Stimulated activated CD4-positive, alpha-beta T cell treated with anti-CD3 and anti-CD28 coated beads, Interleukin-15, amount 100 ng/mL, for 24 hours (primary cell): ENCODE data around the gene FSCB.
"Not testable (repeated sequence)": the region's sequence is repeated elsewhere in the genome, so short reads cannot be mapped to it uniquely, and the experiment has no call there.

Experiments
- DNase-seq: peaks from one replicate; pipeline ENCODE4 v3.0.0-alpha.2; 2020

FSCB gene, protein sequence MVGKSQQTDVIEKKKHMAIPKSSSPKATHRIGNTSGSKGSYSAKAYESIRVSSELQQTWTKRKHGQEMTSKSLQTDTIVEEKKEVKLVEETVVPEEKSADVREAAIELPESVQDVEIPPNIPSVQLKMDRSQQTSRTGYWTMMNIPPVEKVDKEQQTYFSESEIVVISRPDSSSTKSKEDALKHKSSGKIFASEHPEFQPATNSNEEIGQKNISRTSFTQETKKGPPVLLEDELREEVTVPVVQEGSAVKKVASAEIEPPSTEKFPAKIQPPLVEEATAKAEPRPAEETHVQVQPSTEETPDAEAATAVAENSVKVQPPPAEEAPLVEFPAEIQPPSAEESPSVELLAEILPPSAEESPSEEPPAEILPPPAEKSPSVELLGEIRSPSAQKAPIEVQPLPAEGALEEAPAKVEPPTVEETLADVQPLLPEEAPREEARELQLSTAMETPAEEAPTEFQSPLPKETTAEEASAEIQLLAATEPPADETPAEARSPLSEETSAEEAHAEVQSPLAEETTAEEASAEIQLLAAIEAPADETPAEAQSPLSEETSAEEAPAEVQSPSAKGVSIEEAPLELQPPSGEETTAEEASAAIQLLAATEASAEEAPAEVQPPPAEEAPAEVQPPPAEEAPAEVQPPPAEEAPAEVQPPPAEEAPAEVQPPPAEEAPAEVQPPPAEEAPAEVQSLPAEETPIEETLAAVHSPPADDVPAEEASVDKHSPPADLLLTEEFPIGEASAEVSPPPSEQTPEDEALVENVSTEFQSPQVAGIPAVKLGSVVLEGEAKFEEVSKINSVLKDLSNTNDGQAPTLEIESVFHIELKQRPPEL

DNA sequence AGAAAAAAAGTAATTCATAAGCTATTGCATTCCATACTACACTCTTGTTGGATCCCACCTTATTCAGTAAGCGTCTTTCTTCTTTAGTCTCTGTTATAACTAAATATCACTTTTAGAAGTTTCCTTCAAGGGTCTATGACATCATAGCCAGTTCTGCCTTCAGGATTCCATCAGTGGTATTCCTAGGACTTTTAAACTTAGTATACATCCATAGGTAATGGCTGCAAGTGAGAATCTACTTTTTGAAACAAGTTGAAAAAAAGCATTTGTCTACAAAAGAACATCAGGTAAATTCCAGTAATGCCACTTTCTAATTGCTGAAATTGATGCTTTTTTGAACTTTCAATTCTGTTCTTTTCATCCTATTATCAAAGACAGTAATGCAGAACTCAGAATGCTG lies at the start of gene FSCB:
Gene FSCB (minus strand): TSS at position 101 of the 400 bp plus-strand sequence. CDS start 296 bp downstream, outside the sequence.
- no peak for DNase-seq

- no peak for DNase-seq
Observed at GRCh38 chr14:44531658-44532057, 24.6 kb upstream of the FSCB start.

- DNase-seq: no peak
Observed at GRCh38 chr14:44530475-44530874, 23.4 kb upstream of the FSCB start.

DNA sequence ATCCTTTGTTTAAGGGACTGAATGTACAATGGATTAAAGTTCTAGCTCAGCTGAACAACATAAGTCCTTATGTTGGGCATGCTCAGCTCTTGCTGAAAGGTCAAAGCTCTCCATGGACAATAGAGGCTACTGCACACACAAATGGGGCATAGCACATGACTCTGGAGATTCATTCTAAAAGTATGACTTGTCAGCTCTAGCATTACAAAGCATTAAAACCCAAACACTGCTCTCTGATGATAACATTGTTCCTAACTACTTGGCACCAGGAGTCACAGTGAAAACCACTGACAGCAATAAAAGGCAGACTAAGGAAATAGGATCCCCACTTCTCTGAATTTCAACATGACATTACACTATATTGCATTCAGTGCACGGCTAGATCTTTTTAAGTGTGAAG lies 21.9 kb upstream of the FSCB start:
- no peak for DNase-seq

DNA sequence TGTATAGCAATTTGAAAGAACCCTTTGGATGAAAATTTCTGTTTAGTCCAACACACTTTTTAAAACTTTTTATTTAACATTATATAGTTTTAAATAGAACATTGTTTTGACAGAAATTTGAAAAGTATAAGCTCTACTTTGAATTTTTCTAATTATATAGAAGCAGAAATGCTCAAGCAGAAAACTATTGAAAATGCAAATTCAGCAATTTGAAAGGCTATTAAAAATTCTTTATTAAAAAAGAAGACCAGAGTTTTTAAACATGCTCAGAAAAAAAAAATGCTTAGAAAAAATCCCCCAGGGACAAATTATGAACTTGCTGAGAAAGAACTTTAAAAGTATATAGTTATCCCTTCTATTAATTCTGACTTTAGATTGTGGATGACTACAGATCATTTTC lies 21.1 kb upstream of the FSCB start:
- DNase-seq: no peak

GRCh38 chr14:44525237-44525636 lies 18.2 kb upstream of the FSCB start:
- no peak for DNase-seq

DNA sequence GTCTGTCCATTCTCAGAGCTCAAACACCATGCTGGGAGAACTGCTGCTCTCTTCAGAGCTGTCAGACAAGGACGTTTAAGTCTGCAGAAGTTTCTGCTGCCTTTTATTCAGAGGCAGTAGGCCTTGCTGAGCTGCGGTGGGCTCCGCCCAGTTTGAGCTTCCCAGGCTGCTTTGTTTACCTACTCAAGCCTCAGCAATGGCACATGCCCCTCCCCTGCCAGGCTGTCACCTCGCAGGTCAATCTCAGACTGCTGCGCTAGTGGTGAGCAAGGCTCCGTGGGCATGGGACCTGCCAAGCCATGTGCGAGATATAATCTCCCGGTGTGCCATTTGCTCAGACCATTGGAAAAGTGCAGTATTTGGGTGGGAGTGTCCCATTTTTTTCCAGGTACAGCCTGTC lies 8.6 kb upstream of the FSCB start:
- not testable (repeated sequence) for DNase-seq

- no peak for DNase-seq
Observed at GRCh38 chr14:44508834-44509233, 1.8 kb upstream of the FSCB start.

DNA sequence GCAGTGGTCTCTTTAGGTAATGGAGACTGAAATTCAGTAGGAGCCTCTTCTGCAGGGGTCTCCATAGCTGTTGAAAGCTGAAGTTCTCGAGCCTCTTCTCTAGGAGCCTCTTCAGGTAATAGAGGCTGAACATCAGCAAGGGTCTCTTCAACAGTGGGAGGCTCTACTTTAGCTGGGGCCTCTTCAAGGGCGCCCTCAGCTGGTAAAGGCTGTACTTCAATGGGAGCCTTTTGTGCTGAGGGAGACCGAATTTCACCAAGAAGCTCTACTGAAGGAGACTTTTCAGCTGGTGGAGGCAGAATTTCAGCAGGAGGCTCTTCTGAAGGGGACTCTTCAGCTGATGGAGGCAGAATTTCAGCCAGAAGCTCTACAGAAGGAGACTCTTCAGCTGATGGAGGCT lies 1.5 kb downstream of the FSCB start:
- no peak for DNase-seq

DNA sequence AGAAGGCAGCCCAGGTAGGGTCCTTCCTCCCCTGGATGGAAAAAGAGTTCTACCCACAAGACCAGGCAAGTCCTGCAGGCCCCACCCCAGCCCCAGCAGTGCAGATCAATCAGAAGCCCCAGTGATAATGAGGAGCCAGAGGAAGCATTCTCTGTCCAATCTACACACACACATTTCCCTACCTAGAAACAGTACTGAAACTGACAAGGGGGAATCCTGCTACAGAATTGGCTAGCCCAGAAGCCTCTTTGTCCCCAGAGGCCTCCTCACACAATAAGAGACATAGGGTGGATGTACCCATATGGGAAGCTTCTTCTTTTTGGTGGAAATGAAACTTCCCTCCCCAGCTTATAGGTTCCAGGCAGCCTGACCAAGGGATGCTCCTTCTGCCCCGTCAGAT lies 9.9 kb downstream of the FSCB start:
- no peak for DNase-seq

DNA sequence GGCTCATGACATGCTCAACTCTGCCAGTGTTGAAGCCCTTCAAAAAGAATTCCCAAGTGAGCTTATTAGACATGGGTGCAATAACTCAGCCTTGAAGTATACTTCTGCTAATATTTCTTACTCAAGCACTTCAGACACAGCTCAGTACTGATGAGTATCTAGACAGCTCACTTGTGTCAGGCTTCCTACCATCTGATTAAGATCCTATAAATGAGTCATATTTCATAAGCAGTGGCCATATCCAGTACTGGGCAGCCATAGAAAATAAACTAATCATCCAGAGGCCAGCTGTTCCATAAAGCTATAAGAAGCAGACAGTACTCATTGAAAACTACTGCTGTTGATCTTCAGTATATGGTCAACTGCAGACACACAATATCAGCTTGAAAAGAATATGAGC lies 12.9 kb downstream of the FSCB start:
- DNase-seq: no peak

DNA sequence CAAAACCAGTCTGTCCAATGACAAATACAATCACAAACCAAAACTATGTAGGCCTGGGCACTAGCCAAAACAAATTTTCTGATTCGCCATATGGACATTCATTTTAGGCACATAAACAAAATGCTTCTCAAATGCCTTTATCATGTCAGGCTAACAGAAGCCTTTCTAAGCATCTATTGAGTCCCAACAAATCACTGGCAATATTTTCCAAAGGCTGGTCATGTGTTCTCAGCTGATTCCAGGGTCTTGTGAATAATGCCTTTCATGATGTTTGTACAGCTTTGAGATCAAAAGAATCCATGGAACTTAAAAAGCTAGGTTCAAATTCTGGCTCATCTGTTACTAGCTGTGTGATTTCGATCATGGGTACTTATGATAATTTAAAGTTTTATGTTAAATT lies 16.1 kb downstream of the FSCB start:
- no peak for DNase-seq

DNA sequence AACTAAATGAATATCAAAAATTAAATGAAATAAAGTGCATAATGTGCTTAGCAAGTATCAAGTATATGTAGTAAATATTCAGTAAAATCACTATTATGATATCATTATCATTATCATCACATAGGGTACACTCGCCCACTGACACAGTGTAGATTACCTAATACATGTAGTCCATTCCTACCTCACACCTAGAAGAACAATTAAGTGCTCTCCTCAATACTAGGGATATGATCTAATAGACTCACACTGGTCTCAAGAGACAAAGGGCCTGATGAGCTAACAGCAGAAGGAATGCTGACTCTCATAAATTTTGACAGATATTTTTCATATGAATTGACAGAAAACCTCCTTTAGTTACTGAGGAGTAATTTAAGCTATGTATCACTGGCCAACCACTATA lies 29.1 kb downstream of the FSCB start:
- DNase-seq: no peak

- DNase-seq: no peak
Observed at GRCh38 chr14:44468771-44469170, 38.3 kb downstream of the FSCB start.

DNA sequence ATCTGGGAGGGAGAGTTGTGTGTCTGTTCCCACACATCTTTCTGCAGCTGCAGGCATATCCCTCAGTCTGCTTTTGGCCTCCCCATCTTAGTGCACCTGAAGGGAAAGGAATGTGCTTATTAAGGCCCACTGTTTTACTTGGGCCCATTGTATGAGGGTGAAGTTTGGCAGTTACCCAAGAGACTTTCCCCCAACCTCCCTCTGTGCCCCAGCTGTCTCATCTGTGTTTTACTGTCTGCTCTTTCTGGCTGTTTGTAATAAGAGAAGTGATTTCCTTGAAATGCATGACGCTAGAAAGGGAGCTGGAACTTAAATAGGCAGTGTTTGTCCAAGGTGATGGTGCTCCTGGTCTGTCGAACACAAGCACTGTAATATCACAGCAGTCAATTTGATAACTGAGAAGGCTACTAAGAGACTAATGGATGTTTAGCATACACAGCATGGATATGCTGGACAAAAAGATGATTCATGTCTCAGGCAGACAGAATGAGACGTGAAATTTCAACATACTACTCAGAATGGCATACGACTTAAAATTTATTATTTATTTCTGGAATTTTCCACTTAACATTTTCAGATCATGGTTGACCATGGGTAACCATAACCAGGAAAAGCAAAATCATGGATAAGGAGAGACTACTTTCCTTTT lies 43.6 kb downstream of the FSCB start:
- DNase-seq: no peak

DNA sequence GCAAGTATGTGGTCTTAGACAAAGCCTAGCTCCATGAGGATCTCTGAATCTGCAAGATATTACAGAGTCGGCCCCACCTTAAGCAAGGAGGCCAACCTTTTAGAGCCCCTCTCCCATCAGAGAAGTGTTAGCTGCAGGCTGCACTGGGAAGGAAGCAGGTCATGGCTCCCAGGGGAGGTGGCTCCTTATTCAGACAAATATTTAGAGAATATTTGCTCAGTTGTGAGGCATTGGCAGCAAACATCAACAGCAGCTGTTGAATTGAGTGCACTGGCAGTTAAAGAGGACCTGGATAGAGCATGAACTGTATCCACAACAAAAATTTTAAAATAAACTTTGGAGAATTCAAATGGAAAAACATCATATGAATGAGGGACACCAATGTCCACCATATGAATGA lies 44.7 kb downstream of the FSCB start:
- no peak for DNase-seq

DNA sequence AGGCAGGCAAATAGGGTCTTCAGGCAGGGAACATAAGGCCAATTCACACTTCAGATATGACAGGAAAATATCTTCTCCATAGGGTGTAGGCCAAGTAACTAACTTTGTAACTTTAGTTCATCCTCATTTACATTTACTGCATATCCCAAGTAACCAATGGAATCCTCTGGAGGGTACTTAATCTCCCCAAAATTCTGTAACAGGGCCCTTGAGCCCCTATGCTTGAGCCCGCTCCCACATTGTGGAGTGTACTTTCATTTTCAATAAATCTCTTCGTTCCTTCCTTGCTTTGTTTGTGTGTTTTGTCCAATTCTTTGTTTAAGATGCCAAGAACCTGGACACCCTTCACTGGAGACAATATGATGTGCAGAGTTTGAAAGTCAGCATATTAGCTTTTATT lies 45.3 kb downstream of the FSCB start:
- no peak for DNase-seq
